ENCODE data around the gene ZBTB7C. TPM values are rescaled to one million over a fixed set of nuclear protein-coding genes. Genes with fewer than 3 reads are reported as not detected.

ZBTB7C gene
- total RNA-seq, 1 experiment from 2014 or later, result 0.33 TPM

DNA sequence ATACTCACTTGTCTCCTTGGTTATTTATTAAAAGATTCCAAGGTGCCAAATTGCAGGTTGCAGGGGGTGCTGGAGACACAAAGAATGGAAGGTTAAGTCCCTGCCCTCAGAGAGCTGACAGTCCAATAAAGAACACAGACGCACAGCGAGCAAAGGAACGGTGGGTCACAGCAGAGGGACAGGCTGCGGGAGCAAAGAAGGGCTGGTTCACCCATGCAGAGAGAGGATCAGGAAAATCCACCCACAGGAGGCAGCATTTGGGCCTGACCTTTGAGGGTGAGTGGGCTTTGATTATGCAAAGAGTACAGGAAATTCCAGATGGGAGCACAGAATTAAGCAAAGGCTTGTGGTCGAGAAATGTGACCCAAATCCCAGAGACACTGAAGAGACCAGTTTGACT is 45.0 kb downstream of the ZBTB7C start:
- Histone ChIP-seq H3K27ac (ENCODE audit: insufficient read length, low read depth, low read length) (no peak overlapping the region), H2BK120ac (ENCODE audit: low read depth, low read length, poor library complexity, severe bottlenecking) (no peak overlapping the region), H3K23ac (ENCODE audit: insufficient read length, low read depth, low read length) (no peak overlapping the region), H3K56ac (ENCODE audit: insufficient read length, low read depth, low read length) (no peak overlapping the region), H2BK20ac (ENCODE audit: low read depth, low read length, poor library complexity, severe bottlenecking) (no peak overlapping the region), H3K4ac (ENCODE audit: low read depth, low read length) (no peak overlapping the region), H4K8ac (replicated peaks; ENCODE audit: insufficient read length, low read depth, low read length) (no peak overlapping the region), H3K79me2 (ENCODE audit: insufficient read depth, low read length) (no peaks in the 10 kb centered on the region), H3K9ac (ENCODE audit: extremely low read depth, insufficient read length, low read length) (no peak overlapping the region), H3K27me3 (ENCODE audit: insufficient read depth, low read length) (no peaks in the 10 kb centered on the region), H4K20me1 (ENCODE audit: control insufficient read depth, insufficient read depth, insufficient read length) (no peaks in the 10 kb centered on the region), H3K4me1 (ENCODE audit: insufficient read depth, low read length) (peaks cover 5% of the 10 kb centered on the region; the same call in 1 of the 2 replicates), H3K79me1 (ENCODE audit: insufficient read depth, low read depth, low read length, poor library complexity, severe bottlenecking) (no peaks in the 10 kb centered on the region), H2BK5ac (ENCODE audit: insufficient read length, low read length) (no peak overlapping the region), H2BK12ac (ENCODE audit: insufficient read length, low read depth, low read length) (no peak overlapping the region), H2BK15ac (ENCODE audit: low read depth, low read length) (no peak overlapping the region), H2AK5ac (ENCODE audit: insufficient read length, low read length) (no peak overlapping the region), H4K91ac (ENCODE audit: insufficient read length, low read depth, low read length) (no peak overlapping the region), H3K4me2 (ENCODE audit: insufficient read depth, insufficient read length, low read length) (no peak overlapping the region), H2AFZ (ENCODE audit: low read length) (no peak overlapping the region), H4K5ac (ENCODE audit: insufficient read length, low read depth, low read length) (no peak overlapping the region), H3K14ac (ENCODE audit: insufficient read depth, low read length) (no peak overlapping the region), H3K9me3 (ENCODE audit: control insufficient read depth, low read depth, low read length) (no peaks in the 10 kb centered on the region), H3K23me2 (ENCODE audit: insufficient read length, low read depth, low read length, poor library complexity, severe bottlenecking) (no peaks in the 10 kb centered on the region), H3K18ac (ENCODE audit: insufficient read length, low read depth, low read length) (no peak overlapping the region), H3T11ph (ENCODE audit: low read length) (no peak overlapping the region)
- H3K4me3 Mint-ChIP-seq, result no peak overlapping the region
- peaks cover 8 to 9% of the 10 kb centered on the region in 2 experiments for H3K9me3 Mint-ChIP-seq
- H3K27ac Mint-ChIP-seq, result no peak overlapping the region
- no peak for DNase-seq
- peaks cover 18 to 19% of the 10 kb centered on the region in 2 experiments for H3K4me1 Mint-ChIP-seq
- no CpG with 5 or more reads among the region's 5 CpGs for WGBS (ENCODE audit: extremely low coverage, insufficient read length, low lambda C conversion rate)
- peaks cover 4% of the 10 kb centered on the region; the same call in 1 of the 2 replicates for H3K27me3 Mint-ChIP-seq (ENCODE audit: low read depth)
- peaks cover 0 to 11% (median 5%) of the 10 kb centered on the region in 3 experiments; a peak in 5 of 7 replicates for H3K36me3 Mint-ChIP-seq (ENCODE audit: insufficient read depth in 1 of 3, low read depth in 3 of 3)
- TF ChIP-seq, protein P1, sequence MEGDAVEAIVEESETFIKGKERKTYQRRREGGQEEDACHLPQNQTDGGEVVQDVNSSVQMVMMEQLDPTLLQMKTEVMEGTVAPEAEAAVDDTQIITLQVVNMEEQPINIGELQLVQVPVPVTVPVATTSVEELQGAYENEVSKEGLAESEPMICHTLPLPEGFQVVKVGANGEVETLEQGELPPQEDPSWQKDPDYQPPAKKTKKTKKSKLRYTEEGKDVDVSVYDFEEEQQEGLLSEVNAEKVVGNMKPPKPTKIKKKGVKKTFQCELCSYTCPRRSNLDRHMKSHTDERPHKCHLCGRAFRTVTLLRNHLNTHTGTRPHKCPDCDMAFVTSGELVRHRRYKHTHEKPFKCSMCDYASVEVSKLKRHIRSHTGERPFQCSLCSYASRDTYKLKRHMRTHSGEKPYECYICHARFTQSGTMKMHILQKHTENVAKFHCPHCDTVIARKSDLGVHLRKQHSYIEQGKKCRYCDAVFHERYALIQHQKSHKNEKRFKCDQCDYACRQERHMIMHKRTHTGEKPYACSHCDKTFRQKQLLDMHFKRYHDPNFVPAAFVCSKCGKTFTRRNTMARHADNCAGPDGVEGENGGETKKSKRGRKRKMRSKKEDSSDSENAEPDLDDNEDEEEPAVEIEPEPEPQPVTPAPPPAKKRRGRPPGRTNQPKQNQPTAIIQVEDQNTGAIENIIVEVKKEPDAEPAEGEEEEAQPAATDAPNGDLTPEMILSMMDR (conservative IDR thresholded peaks at IDR 0.05), result no peak

Measured in H9 (cell line).